A549 (cell line): ENCODE measurements around the gene TRIM41. TPM values are rescaled to one million over a fixed set of nuclear protein-coding genes. Genes with fewer than 3 reads are reported as not detected.
"Not testable (repeated sequence)": the region's sequence is repeated elsewhere in the genome, so short reads cannot be mapped to it uniquely, and the experiment has no call there.

Experiments
- ATAC-seq, 2 experiments: fragments of 200-7000 bp in 1 of 2; fragments of >200 bp in 1 of 2; cut with Nextera tagmentation in 1 of 2; cut with Tn5 transposase in 1 of 2; 3 replicates each; pipeline versions ENCODE4 v1.8.0 to v1.9.1; 2018 to 2020; ENCODE audit warnings: mild to moderate bottlenecking in 1 of 2, moderate library complexity in 1 of 2
- CTCF ChIA-PET: fragments of 300-600 bp; sonication (Branson Sonifier 250); formaldehyde crosslinking; extraction: SDS; loops from one replicate; lab custom pipeline; 2021; ENCODE audit warnings: antibody characterized with exemption, inconsistent platforms; lab: Yijun Ruan, JAX
- POLR2A ChIA-PET: fragments of 350-600 bp; formaldehyde crosslinking; extraction: SDS; loops from one replicate; lab custom pipeline; 2021; ENCODE audit warnings: antibody characterized with exemption, inconsistent platforms; lab: Yijun Ruan, JAX
- DNase-seq, 2 experiments: peaks; one replicate each; pipeline versions ENCODE4 v3.0.0 to v3.0.0-alpha.2; 2011 to 2016; ENCODE audit warnings: low read depth in 1 of 2, low spot score in 1 of 2
- FAIRE-seq: peaks from 2 replicates; lab custom pipeline; 2011; peaks lifted over from hg19 to GRCh38; lab: Jason Lieb, UNC
- H3K27ac ChIP-seq, 2 experiments: fragments of >200 bp; sonication (Bioruptor Twin); formaldehyde crosslinking; 3 replicates each; pipeline ENCODE4 v1.5.1; 2016 to 2017
- H3K4me1 ChIP-seq: fragments of >200 bp; sonication (Bioruptor Twin); formaldehyde crosslinking; 3 replicates; pipeline ENCODE4 v1.6.1; 2016
- H3K4me2 ChIP-seq: fragments of >200 bp; sonication (Bioruptor Twin); formaldehyde crosslinking; 3 replicates; pipeline ENCODE4 v1.6.1; 2016
- H3K4me3 ChIP-seq: fragments of >200 bp; sonication (Bioruptor Twin); formaldehyde crosslinking; 3 replicates; pipeline ENCODE4 v1.5.1; 2016
- H3K9me3 ChIP-seq: fragments of >200 bp; sonication (Bioruptor Twin); formaldehyde crosslinking; 3 replicates; pipeline ENCODE4 v1.6.1; 2016
- BCL3 ChIP-seq: fragments of >200 bp; sonication (Bioruptor Twin); formaldehyde crosslinking; IDR thresholded peaks from 3 replicates; pipeline ENCODE4 v1.6.1; 2016
- CBX8 ChIP-seq: fragments of 200-600 bp; sonication (generic); IDR thresholded peaks from 2 replicates; pipeline ENCODE4 v1.6.1; 2016
- CEBPB ChIP-seq, 2 experiments: fragments of >200 bp in 1 of 2; sonication (Bioruptor Twin) in 1 of 2; formaldehyde crosslinking in 1 of 2; IDR thresholded peaks; 2 replicates each; pipeline ENCODE4 v1.6.1; 2012 to 2016
- EHMT2 ChIP-seq: fragments of 200-600 bp; sonication (generic); IDR thresholded peaks from 2 replicates; pipeline ENCODE4 v1.6.1; 2016; ENCODE audit warnings: antibody characterized with exemption, low read depth, mild to moderate bottlenecking, moderate library complexity
- ELK1 ChIP-seq: fragments of 150-350 bp; IDR thresholded peaks from 2 replicates; pipeline ENCODE4 v1.6.1; 2014; ENCODE audit warnings: low read depth, mild to moderate bottlenecking, low read length
- ESRRA ChIP-seq: fragments of 150-350 bp; IDR thresholded peaks from 2 replicates; pipeline ENCODE4 v1.6.1; 2014; ENCODE audit warnings: mild to moderate bottlenecking, low read length, borderline replicate concordance
- FOSB ChIP-seq: fragments of 250-450 bp; sonication (Bioruptor Pico); IDR thresholded peaks from 2 replicates; pipeline ENCODE4 v1.5.0; 2020; ENCODE audit warnings: mild to moderate bottlenecking, moderate library complexity
- FOXS1 ChIP-seq: fragments of 250-450 bp; sonication (Bioruptor Pico); IDR thresholded peaks from 2 replicates; pipeline ENCODE4 v1.5.0; 2020; ENCODE audit warnings: mild to moderate bottlenecking, moderate library complexity
- HMGXB4 ChIP-seq: fragments of 250-450 bp; sonication (Bioruptor Pico); IDR thresholded peaks from 2 replicates; pipeline ENCODE4 v1.5.0; 2021; ENCODE audit warnings: mild to moderate bottlenecking, moderate library complexity, borderline replicate concordance
- HOXB5 ChIP-seq: fragments of 250-450 bp; sonication (Bioruptor Pico); IDR thresholded peaks from 2 replicates; pipeline ENCODE4 v1.5.0; 2020; ENCODE audit warnings: mild to moderate bottlenecking, moderate library complexity
- JUNB ChIP-seq: fragments of >200 bp; sonication (Bioruptor Twin); formaldehyde crosslinking; IDR thresholded peaks from 2 replicates; pipeline ENCODE4 v1.6.1; 2016
- MAX ChIP-seq: IDR thresholded peaks from 2 replicates; pipeline ENCODE4 v1.6.1; 2012
- MAZ ChIP-seq: fragments of 150-350 bp; IDR thresholded peaks from 2 replicates; pipeline ENCODE4 v1.6.1; 2014; ENCODE audit warnings: antibody characterized with exemption, low read depth, low read length, borderline replicate concordance
- NR3C1 ChIP-seq: fragments of >200 bp; sonication (Bioruptor Twin); formaldehyde crosslinking; IDR thresholded peaks from 3 replicates; pipeline ENCODE4 v1.6.1; 2017
- PHF8 ChIP-seq: fragments of 200-600 bp; sonication (generic); IDR thresholded peaks from 2 replicates; pipeline ENCODE4 v1.6.1; 2016; ENCODE audit warnings: low read depth, mild to moderate bottlenecking, antibody characterized with exemption, moderate library complexity, borderline replicate concordance
- RARB ChIP-seq: fragments of 250-450 bp; sonication (Bioruptor Pico); IDR thresholded peaks from 2 replicates; pipeline ENCODE4 v1.8.0; 2021; ENCODE audit warnings: mild to moderate bottlenecking, moderate library complexity
- RCOR1 ChIP-seq: fragments of 150-350 bp; IDR thresholded peaks from 2 replicates; pipeline ENCODE4 v1.6.1; 2014; ENCODE audit warnings: antibody characterized with exemption, low read length, low read depth
- SMC3 ChIP-seq: fragments of >200 bp; sonication (Bioruptor Twin); formaldehyde crosslinking; IDR thresholded peaks from 3 replicates; pipeline ENCODE4 v1.6.1; 2018; ENCODE audit warnings: inconsistent platforms
- SREBF2 ChIP-seq: fragments of 450-650 bp; IDR thresholded peaks from 2 replicates; pipeline ENCODE4 v1.6.1; 2014; ENCODE audit warnings: mild to moderate bottlenecking, moderate library complexity
- TP53 ChIP-seq: fragments of 250-450 bp; sonication (Bioruptor Pico); IDR thresholded peaks from 2 replicates; pipeline ENCODE4 v1.5.0; 2021; ENCODE audit warnings: mild to moderate bottlenecking, moderate library complexity
- USF2 ChIP-seq: fragments of 450-650 bp; IDR thresholded peaks from 2 replicates; pipeline ENCODE4 v1.6.1; 2014; ENCODE audit warnings: antibody characterized with exemption
- ZC3H11A ChIP-seq: fragments of 450-650 bp; IDR thresholded peaks from 2 replicates; pipeline ENCODE4 v1.6.1; 2014; ENCODE audit warnings: antibody characterized with exemption, mild to moderate bottlenecking
- WGBS: methylation state at CpG from one replicate; pipeline ENCODE4 v1.1.6; 2017; ENCODE audit errors: missing lambda C conversion rate; 5-methylcytosine and 5-hydroxymethylcytosine counted together
- polyA plus RNA-seq, 4 experiments: library from polyadenylated mRNA; depleted of rRNA in 3 of 4; stranded (reverse); fragments of >200 nt; fragmentation: RNase III in 1 of 4; extraction: RNeasy Plus Mini Kit Qiagen cat#74134 plus additional on column Dnase treatment in 1 of 4; gene quantifications; 2 replicates in 3 of 4; 3 replicates in 1 of 4; pipeline ENCODE4 v1.2.3, GENCODE V29; 2011 to 2017

The TRIM41 gene
- polyA plus RNA-seq, 2 of the 4 experiments (the other 2 are of a cell fraction), result 22.7 to 32.5 TPM

- Histone ChIP-seq H3K4me1 (no peaks in the 10 kb centered on the region), H3K9me3 (no peaks in the 10 kb centered on the region), H3K27ac (no peak overlapping the region), H3K4me2 (no peak overlapping the region), H3K4me3 (no peak overlapping the region)
- FAIRE-seq, result no peak
- no peak for ATAC-seq
- ChIA-PET CTCF (interaction anchor here (0.6 to 1.5 kb wide), 4 partner anchors 9 to 430 kb away, joined by 3 to 6 read pairs (median 4); no protein-coding TSS in a partner anchor), POLR2A (no interaction called here)
- WGBS, result 67% methylated on average over 2 of the region's 2 CpGs
- DNase-seq, result no peak
- TF ChIP-seq BCL3 (no peak), MAZ (no peak), RARB (no peak), HMGXB4 (CRISPR knock-in tag) (no peak), NR3C1 (no peak), SREBF2 (no peak), PHF8 (no peak), FOXS1 (no peak)
These were observed 10.1 kb upstream of the TRIM41 start for GRCh38 chr5:181212934-181213333.

- 89% methylated on average over 10 of the region's 10 CpGs for WGBS
- H3K4me3 ChIP-seq, H3K4me2 ChIP-seq, H3K4me1 ChIP-seq, H3K9me3 ChIP-seq, DNase-seq, FAIRE-seq, ATAC-seq, H3K27ac ChIP-seq: not testable (repeated sequence)
- ChIA-PET POLR2A (interaction anchor here (1.2 kb wide), 1 partner anchor 9 kb away, joined by 3 read pairs; the partner anchor contains the start of gene TRIM41), CTCF (interaction anchor here (0.9 to 1.4 kb wide), 4 partner anchors 10 to 26 kb away, joined by 3 to 4 read pairs (median 3); partner anchors contain the start of gene TRIM7)
These were observed 8.8 kb upstream of the TRIM41 start for GRCh38 chr5:181214249-181214648.

- 8% methylated on average over 44 of the region's 44 CpGs for WGBS
- H3K27ac ChIP-seq, result peak overlapping the region; percentile 52 to 81
- no peaks in the 10 kb centered on the region for H3K9me3 ChIP-seq
- H3K4me2 ChIP-seq, result peak overlapping the region; percentile 82
- peaks cover 2% of the 10 kb centered on the region; the same call in 2 of the 3 replicates for H3K4me1 ChIP-seq
- CTCF ChIA-PET, result interaction anchor here (0.7 to 1.8 kb wide), 5 partner anchors 10 to 32 kb away, joined by 3 to 6 read pairs (median 3); partner anchors contain the start of gene TRIM7
- FAIRE-seq (no peak), DNase-seq (peak; percentile 62 to 91), ATAC-seq (peak; percentile 16 to 37; a peak in 5 of 6 replicates)
- peak overlapping the region; percentile 45 for H3K4me3 ChIP-seq
- POLR2A ChIA-PET, result interaction anchor here (0.9 to 2.4 kb wide), 5 partner anchors 9 to 28 kb away, joined by 3 to 16 read pairs (median 6); partner anchors contain the start of gene RACK1
- TF ChIP-seq RARB, result no peak
- no peak for TF ChIP-seq RCOR1
- TF ChIP-seq CBX8, result no peak
- no peak for TF ChIP-seq FOSB
- TF ChIP-seq USF2, result no peak
- no peak for TF ChIP-seq CEBPB (IDR thresholded peaks at IDR 0.05)
- no peak for TF ChIP-seq ZC3H11A
- TF ChIP-seq SMC3, result no peak
- 0 out of 2 replicates have a peak, but pooled peaks have one; percentile 52 for TF ChIP-seq EHMT2
- TF ChIP-seq FOXS1, result no peak
- no peak for TF ChIP-seq HOXB5 (CRISPR knock-in tag)
- no peak for TF ChIP-seq TP53 (CRISPR knock-in tag)
- no peak for TF ChIP-seq ELK1
- TF ChIP-seq HMGXB4 (CRISPR knock-in tag), result 0 out of 2 replicates have a peak, but pooled peaks have one; percentile 19
- TF ChIP-seq JUNB, result no peak
- no peak; the same call in 1 of the 2 replicates for TF ChIP-seq MAX
- TF ChIP-seq ESRRA, result no peak
These were observed 6.8 kb upstream of the TRIM41 start for GRCh38 chr5:181215997-181216989.
